Heart right ventricle (tissue), 16 donors: ENCODE results near the gene CAMK1D. TPM values are rescaled to one million over a fixed set of nuclear protein-coding genes. Genes with fewer than 3 reads are reported as not detected.

Experiments
- ATAC-seq, 8 donors: fragments of 200-7000 bp; cut with Tn5 transposase; one replicate each; pipeline ENCODE4 v1.9.1; 2020; ENCODE audit warnings: mild to moderate bottlenecking in 8 of 8, moderate library complexity in 8 of 8, moderate number of reproducible peaks in 1 of 8
- DNase-seq, 2 donors: peaks; one replicate each; pipeline ENCODE4 v3.0.0-alpha.2; 2020
- H3K27ac ChIP-seq, 10 donors: fragments of 200-600 bp; sonication (generic) in 2 of 10; one replicate each; pipeline versions ENCODE4 v1.5.0 to v1.8.0; 2020 to 2022; ENCODE audit warnings: mild to moderate bottlenecking in 3 of 10
- H3K27me3 ChIP-seq, 7 donors: fragments of 200-600 bp; one replicate each; pipeline ENCODE4 v1.8.0; 2021 to 2022; ENCODE audit warnings: mild to moderate bottlenecking in 2 of 7
- H3K36me3 ChIP-seq, 9 donors: fragments of 200-600 bp; sonication (generic) in 1 of 9; one replicate each; pipeline versions ENCODE4 v1.5.0 to v1.8.0; 2020 to 2022; ENCODE audit warnings: mild to moderate bottlenecking in 2 of 9
- H3K4me1 ChIP-seq, 9 donors: fragments of 200-600 bp; sonication (generic) in 1 of 9; one replicate each; pipeline versions ENCODE4 v1.5.0 to v1.8.0; 2020 to 2022; ENCODE audit warnings: mild to moderate bottlenecking in 4 of 9
- H3K4me3 ChIP-seq, 10 donors: fragments of 200-600 bp; sonication (generic) in 2 of 10; one replicate each; pipeline versions ENCODE4 v1.5.0 to v1.8.0; 2020 to 2022; ENCODE audit warnings: mild to moderate bottlenecking in 7 of 10, moderate library complexity in 2 of 10
- H3K9me3 ChIP-seq, 11 donors: fragments of 200-600 bp in 10 of 11; sonication (generic) in 2 of 11; one replicate each; pipeline versions ENCODE4 v1.5.0 to v1.8.0; 2013 to 2022; ENCODE audit warnings: mild to moderate bottlenecking in 2 of 11, control low read depth in 1 of 11, moderate library complexity in 1 of 11
- CTCF ChIP-seq, 9 donors: fragments of 200-600 bp; sonication (generic) in 2 of 9; IDR thresholded peaks; one replicate each; pipeline versions ENCODE4 v1.5.0 to v1.8.0; 2021 to 2022; ENCODE audit warnings: antibody characterized with exemption in 9 of 9, mild to moderate bottlenecking in 5 of 9, moderate library complexity in 1 of 9
- WGBS, 2 donors: extraction: QIAGEN DNeasy Blood & Tissue Kit; methylation state at CpG; one replicate each; pipeline ENCODE4 v1.1.7; 2013; ENCODE audit warnings: inconsistent platforms in 1 of 2; 5-methylcytosine and 5-hydroxymethylcytosine counted together
- intact Hi-C, 10 donors: fragments of 100-400 bp; cut with DNase I; formaldehyde crosslinking; loops; one replicate each; pipeline versions ENCODE4 v1.11.1 to v1.14.2; 2022
- polyA plus RNA-seq, 2 donors: library from polyadenylated mRNA; stranded (reverse); fragments of 200-250 nt; gene quantifications; one replicate each; pipeline ENCODE4 v1.2.3, GENCODE V29; 2013
- total RNA-seq, 10 donors: library from RNA; stranded (reverse); fragmentation: NEBNext Ultra II Directional in 3 of 10; extraction: Animal tissue kit (Norgen Biotek cat#: 25700) in 3 of 10; gene quantifications; one replicate each; pipeline versions ENCODE4 v1.2.1 to v1.2.4, GENCODE V29; 2021 to 2023
- donor health status: Arrhythmogenic right ventricular cardiomyopathy.
- donor health status: ischemic (EF 13 %, LVEDD 7.1; RV severe dilation, severe dysfunction).
- donor health status: healthy with polysubstance abuse.
- donor health status: DM: no; HTN: yes; CAD: no.
- donor health status: DM: no; HTN: no; CAD: no.
- donor health status: ischemic (EF 25% LVEDD 6.9; RV normal size, moderate dysfunction).
- donor health status: ischemic (EF 25% LVEDD 5.7; RV mildly dilated, moderate dysfunction).
- donor health status: healthy.
- donor health status: DM: yes; HTN: yes; CAD: no.
- donor health status: Ischemic cardiomyopathy.
- donor health status: ischemic (EF 35%, LVEDD 5.7; RV mildly dilated, moderate dysfunction).
- donor health status: nonischemic (EF 11% LVEDD 7.7; RV severe dilation, severe dysfunction).
- donor health status: DM: yes; HTN: yes; CAD: no.
- donor health status: PGD.
- donor health status: ischemic (EF 29% LVEDD 5.4; RV normal size, mild dysfunction).
- donor health status: nonischemic (EF 23%, LVEDD 6.1; RV moderate dilation, normal function).

The CAMK1D gene
- total and polyA plus RNA-seq, 12 donors: 1.3 to 17.7 (median 2.6) TPM

- intact Hi-C loops: no loop called here
- peaks cover 0 to 11% (median 0%) of the 10 kb centered on the region in 11 donors for H3K9me3 ChIP-seq
- no peak for DNase-seq
- no peak overlapping the region for H3K4me3 ChIP-seq
- no peak overlapping the region for H3K27ac ChIP-seq
- no peaks in the 10 kb centered on the region for H3K4me1 ChIP-seq
- no peaks in the 10 kb centered on the region for H3K27me3 ChIP-seq
- no peaks in the 10 kb centered on the region for H3K36me3 ChIP-seq
- no peak for TF ChIP-seq CTCF (IDR thresholded peaks at IDR 0.05)
- ATAC-seq: no peak
Observed at GRCh38 chr10:12675186-12675585, 325.8 kb downstream of the CAMK1D start.

GRCh38 chr10:12679636-12680035, 330.3 kb downstream of the CAMK1D start:
- no peaks in the 10 kb centered on the region for H3K27me3 ChIP-seq
- no peak for TF ChIP-seq CTCF (IDR thresholded peaks at IDR 0.05)
- no peaks in the 10 kb centered on the region for H3K36me3 ChIP-seq
- no peak for DNase-seq
- no peak overlapping the region for H3K27ac ChIP-seq
- no peaks in the 10 kb centered on the region for H3K4me1 ChIP-seq
- peaks cover 0 to 10% (median 0%) of the 10 kb centered on the region in 11 donors for H3K9me3 ChIP-seq
- intact Hi-C loops: no loop called here
- no peak for ATAC-seq
- no peak overlapping the region for H3K4me3 ChIP-seq
- WGBS, 2 donors: 95 to 96% methylated on average over 6 of the region's 6 CpGs

GRCh38 chr10:12681252-12681651, 331.9 kb downstream of the CAMK1D start:
- DNase-seq: no peak
- Histone ChIP-seq H3K27ac (no peak overlapping the region), H3K36me3 (no peaks in the 10 kb centered on the region), H3K27me3 (no peaks in the 10 kb centered on the region), H3K9me3 (peaks cover 0 to 10% (median 0%) of the 10 kb centered on the region in 11 donors), H3K4me3 (no peak overlapping the region), H3K4me1 (no peaks in the 10 kb centered on the region)
- WGBS, 2 donors: 86 to 89% methylated on average over 5 of the region's 5 CpGs
- TF ChIP-seq CTCF (IDR thresholded peaks at IDR 0.05): no peak
- no peak for ATAC-seq
- intact Hi-C loops: no loop called here

GRCh38 chr10:12684784-12685183, 335.4 kb downstream of the CAMK1D start:
- ATAC-seq (no peak), DNase-seq (no peak)
- H3K36me3 ChIP-seq: no peaks in the 10 kb centered on the region
- H3K9me3 ChIP-seq: no peaks in the 10 kb centered on the region
- intact Hi-C loops: no loop called here
- no peak overlapping the region for H3K27ac ChIP-seq
- H3K27me3 ChIP-seq: no peaks in the 10 kb centered on the region
- 95 to 97% methylated on average over 8 of the region's 8 CpGs for WGBS, 2 donors
- no peak overlapping the region for H3K4me3 ChIP-seq
- no peak for TF ChIP-seq CTCF (IDR thresholded peaks at IDR 0.05)
- no peaks in the 10 kb centered on the region for H3K4me1 ChIP-seq
